Liver (tissue), 3 donors: Measurements from ENCODE around the gene NTN1.

Experiments used
- EGR1 ChIP-seq, 2 donors: IDR thresholded peaks; 2 replicates each; pipeline ENCODE4 v1.6.1; 2016 to 2018; ENCODE audit warnings: antibody characterized with exemption in 2 of 2, low read depth in 2 of 2
- FOXA2 ChIP-seq: IDR thresholded peaks from 2 replicates; pipeline ENCODE4 v1.6.1; 2016; ENCODE audit warnings: antibody characterized with exemption
- GABPA ChIP-seq, 2 donors: IDR thresholded peaks in 1 of 2; conservative IDR thresholded peaks in 1 of 2; 2 replicates each; pipeline ENCODE4 v1.6.1; 2016; ENCODE audit warnings: antibody characterized with exemption in 2 of 2, mild to moderate bottlenecking in 1 of 2, moderate library complexity in 1 of 2
- JUND ChIP-seq, 2 donors: IDR thresholded peaks; 2 replicates each; pipeline ENCODE4 v1.6.1; 2016; ENCODE audit warnings: antibody characterized with exemption in 2 of 2
- NR2F2 ChIP-seq: IDR thresholded peaks from 2 replicates; pipeline ENCODE4 v1.6.1; 2016; ENCODE audit warnings: antibody characterized with exemption
- RAD21 ChIP-seq, 2 donors: IDR thresholded peaks; 2 replicates each; pipeline ENCODE4 v1.6.1; 2016; ENCODE audit warnings: antibody characterized with exemption in 2 of 2, mild to moderate bottlenecking in 2 of 2
- SP1 ChIP-seq: IDR thresholded peaks from 2 replicates; pipeline ENCODE4 v1.6.1; 2018; ENCODE audit warnings: antibody characterized with exemption, mild to moderate bottlenecking
- TAF1 ChIP-seq: conservative IDR thresholded peaks from 2 replicates; pipeline ENCODE4 v1.6.1; 2016; ENCODE audit warnings: antibody characterized with exemption, mild to moderate bottlenecking
- YY1 ChIP-seq: IDR thresholded peaks from 2 replicates; pipeline ENCODE4 v1.6.1; 2016; ENCODE audit warnings: antibody characterized with exemption, mild to moderate bottlenecking
- TF ChIP-seq, protein P1 (sequence below): fragments of 150-350 bp; IDR thresholded peaks from 2 replicates; pipeline ENCODE4 v1.5.1; 2017; ENCODE audit warnings: improper control_type of control experiment, low read depth, low read length; ENCODE audit not compliant: missing input control
- TF ChIP-seq, protein P2 (sequence below): IDR thresholded peaks from 2 replicates; pipeline ENCODE4 v1.6.1; 2016; ENCODE audit warnings: antibody characterized with exemption, mild to moderate bottlenecking
- TF ChIP-seq, protein P3 (sequence below): IDR thresholded peaks from 2 replicates; pipeline ENCODE4 v1.6.1; 2016; ENCODE audit warnings: antibody characterized with exemption
- TF ChIP-seq, protein P4 (sequence below): IDR thresholded peaks from 2 replicates; pipeline ENCODE4 v1.6.1; 2016; ENCODE audit warnings: antibody characterized with exemption
- TF ChIP-seq, protein P5 (sequence below): IDR thresholded peaks from 2 replicates; pipeline ENCODE4 v1.6.1; 2016; ENCODE audit warnings: antibody characterized with exemption
- donor health status: healthy.
- donor health status: healthy.

DNA sequence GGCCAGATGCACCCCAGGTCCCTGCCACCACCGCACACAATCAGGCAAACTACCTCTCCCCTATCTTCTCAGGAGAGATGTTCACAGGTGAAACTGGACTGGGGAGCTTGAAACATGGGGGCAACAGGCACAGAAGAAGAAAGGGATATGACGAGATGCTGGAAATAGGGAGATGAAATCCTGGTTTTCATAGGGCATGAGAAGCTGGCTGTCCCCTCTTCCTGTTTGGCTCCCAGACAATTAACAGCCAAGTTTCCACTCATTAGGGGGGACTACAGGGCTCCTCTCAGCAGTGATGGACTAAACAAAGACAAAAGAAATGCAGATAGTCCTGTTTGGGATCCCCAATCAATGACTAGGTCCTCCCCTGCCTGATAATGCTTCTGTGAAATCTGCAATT, 266.0 kb downstream of the NTN1 start:
- TF ChIP-seq, protein P1, sequence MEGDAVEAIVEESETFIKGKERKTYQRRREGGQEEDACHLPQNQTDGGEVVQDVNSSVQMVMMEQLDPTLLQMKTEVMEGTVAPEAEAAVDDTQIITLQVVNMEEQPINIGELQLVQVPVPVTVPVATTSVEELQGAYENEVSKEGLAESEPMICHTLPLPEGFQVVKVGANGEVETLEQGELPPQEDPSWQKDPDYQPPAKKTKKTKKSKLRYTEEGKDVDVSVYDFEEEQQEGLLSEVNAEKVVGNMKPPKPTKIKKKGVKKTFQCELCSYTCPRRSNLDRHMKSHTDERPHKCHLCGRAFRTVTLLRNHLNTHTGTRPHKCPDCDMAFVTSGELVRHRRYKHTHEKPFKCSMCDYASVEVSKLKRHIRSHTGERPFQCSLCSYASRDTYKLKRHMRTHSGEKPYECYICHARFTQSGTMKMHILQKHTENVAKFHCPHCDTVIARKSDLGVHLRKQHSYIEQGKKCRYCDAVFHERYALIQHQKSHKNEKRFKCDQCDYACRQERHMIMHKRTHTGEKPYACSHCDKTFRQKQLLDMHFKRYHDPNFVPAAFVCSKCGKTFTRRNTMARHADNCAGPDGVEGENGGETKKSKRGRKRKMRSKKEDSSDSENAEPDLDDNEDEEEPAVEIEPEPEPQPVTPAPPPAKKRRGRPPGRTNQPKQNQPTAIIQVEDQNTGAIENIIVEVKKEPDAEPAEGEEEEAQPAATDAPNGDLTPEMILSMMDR: no peak
- TF ChIP-seq, protein P2, sequence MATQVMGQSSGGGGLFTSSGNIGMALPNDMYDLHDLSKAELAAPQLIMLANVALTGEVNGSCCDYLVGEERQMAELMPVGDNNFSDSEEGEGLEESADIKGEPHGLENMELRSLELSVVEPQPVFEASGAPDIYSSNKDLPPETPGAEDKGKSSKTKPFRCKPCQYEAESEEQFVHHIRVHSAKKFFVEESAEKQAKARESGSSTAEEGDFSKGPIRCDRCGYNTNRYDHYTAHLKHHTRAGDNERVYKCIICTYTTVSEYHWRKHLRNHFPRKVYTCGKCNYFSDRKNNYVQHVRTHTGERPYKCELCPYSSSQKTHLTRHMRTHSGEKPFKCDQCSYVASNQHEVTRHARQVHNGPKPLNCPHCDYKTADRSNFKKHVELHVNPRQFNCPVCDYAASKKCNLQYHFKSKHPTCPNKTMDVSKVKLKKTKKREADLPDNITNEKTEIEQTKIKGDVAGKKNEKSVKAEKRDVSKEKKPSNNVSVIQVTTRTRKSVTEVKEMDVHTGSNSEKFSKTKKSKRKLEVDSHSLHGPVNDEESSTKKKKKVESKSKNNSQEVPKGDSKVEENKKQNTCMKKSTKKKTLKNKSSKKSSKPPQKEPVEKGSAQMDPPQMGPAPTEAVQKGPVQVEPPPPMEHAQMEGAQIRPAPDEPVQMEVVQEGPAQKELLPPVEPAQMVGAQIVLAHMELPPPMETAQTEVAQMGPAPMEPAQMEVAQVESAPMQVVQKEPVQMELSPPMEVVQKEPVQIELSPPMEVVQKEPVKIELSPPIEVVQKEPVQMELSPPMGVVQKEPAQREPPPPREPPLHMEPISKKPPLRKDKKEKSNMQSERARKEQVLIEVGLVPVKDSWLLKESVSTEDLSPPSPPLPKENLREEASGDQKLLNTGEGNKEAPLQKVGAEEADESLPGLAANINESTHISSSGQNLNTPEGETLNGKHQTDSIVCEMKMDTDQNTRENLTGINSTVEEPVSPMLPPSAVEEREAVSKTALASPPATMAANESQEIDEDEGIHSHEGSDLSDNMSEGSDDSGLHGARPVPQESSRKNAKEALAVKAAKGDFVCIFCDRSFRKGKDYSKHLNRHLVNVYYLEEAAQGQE: no peak
- TF ChIP-seq YY1 (no peak), TAF1 (no peak), EGR1 (IDR thresholded peaks at IDR 0.05; ENCODE audit: low read depth in 2 of 2) (no peak), GABPA (IDR thresholded peaks at IDR 0.05 in 1 of 2, conservative IDR thresholded peaks at IDR 0.05 in 1 of 2) (no peak), JUND (IDR thresholded peaks at IDR 0.05) (no peak), SP1 (no peak), RAD21 (IDR thresholded peaks at IDR 0.05) (no peak), NR2F2 (no peak), FOXA2 (no peak)
- TF ChIP-seq, protein P3, sequence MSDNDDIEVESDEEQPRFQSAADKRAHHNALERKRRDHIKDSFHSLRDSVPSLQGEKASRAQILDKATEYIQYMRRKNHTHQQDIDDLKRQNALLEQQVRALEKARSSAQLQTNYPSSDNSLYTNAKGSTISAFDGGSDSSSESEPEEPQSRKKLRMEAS: no peak
- TF ChIP-seq, protein P4, sequence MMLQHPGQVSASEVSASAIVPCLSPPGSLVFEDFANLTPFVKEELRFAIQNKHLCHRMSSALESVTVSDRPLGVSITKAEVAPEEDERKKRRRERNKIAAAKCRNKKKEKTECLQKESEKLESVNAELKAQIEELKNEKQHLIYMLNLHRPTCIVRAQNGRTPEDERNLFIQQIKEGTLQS: no peak
- TF ChIP-seq, protein P5, sequence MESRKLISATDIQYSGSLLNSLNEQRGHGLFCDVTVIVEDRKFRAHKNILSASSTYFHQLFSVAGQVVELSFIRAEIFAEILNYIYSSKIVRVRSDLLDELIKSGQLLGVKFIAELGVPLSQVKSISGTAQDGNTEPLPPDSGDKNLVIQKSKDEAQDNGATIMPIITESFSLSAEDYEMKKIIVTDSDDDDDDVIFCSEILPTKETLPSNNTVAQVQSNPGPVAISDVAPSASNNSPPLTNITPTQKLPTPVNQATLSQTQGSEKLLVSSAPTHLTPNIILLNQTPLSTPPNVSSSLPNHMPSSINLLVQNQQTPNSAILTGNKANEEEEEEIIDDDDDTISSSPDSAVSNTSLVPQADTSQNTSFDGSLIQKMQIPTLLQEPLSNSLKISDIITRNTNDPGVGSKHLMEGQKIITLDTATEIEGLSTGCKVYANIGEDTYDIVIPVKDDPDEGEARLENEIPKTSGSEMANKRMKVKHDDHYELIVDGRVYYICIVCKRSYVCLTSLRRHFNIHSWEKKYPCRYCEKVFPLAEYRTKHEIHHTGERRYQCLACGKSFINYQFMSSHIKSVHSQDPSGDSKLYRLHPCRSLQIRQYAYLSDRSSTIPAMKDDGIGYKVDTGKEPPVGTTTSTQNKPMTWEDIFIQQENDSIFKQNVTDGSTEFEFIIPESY: no peak
